A549 treated with ZK216348 at 1 μM for 4 hours (cell line): Measurements from ENCODE around the gene SYCE3. TPM values are rescaled to one million over a fixed set of nuclear protein-coding genes. Genes with fewer than 3 reads are reported as not detected.

ENCODE experiments used
- total RNA-seq: library from RNA; stranded (reverse); fragments of 200-300 nt; extraction: Qiagen RNA extraction; gene quantifications from 5 replicates; pipeline ENCODE4 v1.2.3, GENCODE V29; 2022; ENCODE audit warnings: low read depth

The SYCE3 gene
- not detected in 5 replicates for total RNA-seq

GRCh38 chr22:50562523-50563412 lies at the start of gene SYCE3:
SYCE3 (minus strand) TSS chr22:50562919; CDS start chr22:50556405, 6,514 bp downstream.

GRCh38 chr22:50600538-50600937 lies 37.8 kb upstream of the SYCE3 start, which contains the start of gene MAPK8IP2:
MAPK8IP2 (plus strand) TSS chr22:50600793; CDS start chr22:50600819, 26 bp downstream.

GRCh38 chr22:50582493-50583293 lies 20.0 kb upstream of the SYCE3 start, which contains the start of gene CHKB:
CHKB (minus strand) TSS chr22:50582849; CDS start chr22:50582781, 68 bp downstream.

GRCh38 chr22:50577987-50578775 lies 15.5 kb upstream of the SYCE3 start, which contains the start of gene CPT1B:
CPT1B (minus strand) TSS chr22:50578427; CDS start chr22:50577915, 512 bp downstream.

GRCh38 chr22:50545522-50546325 lies 17.0 kb downstream of the SYCE3 start, which contains the start of gene KLHDC7B:
KLHDC7B (plus strand) TSS chr22:50545899; CDS start chr22:50546244, 345 bp downstream.

GRCh38 chr22:50529897-50530579 lies 32.7 kb downstream of the SYCE3 start, which contains the start of gene TYMP:
TYMP (minus strand) TSS chr22:50530012; CDS start chr22:50529709, 303 bp downstream.

GRCh38 chr22:50525104-50525857 lies 37.4 kb downstream of the SYCE3 start, which contains the start of gene SCO2:
SCO2 (minus strand) TSS chr22:50525598; CDS start chr22:50524411, 1,187 bp downstream.

GRCh38 chr22:50507991-50508884 lies 54.5 kb downstream of the SYCE3 start, which contains the start of gene NCAPH2:
NCAPH2 (plus strand) TSS chr22:50508224; CDS start chr22:50508338, 114 bp downstream.

GRCh38 chr22:50507421-50507990 lies 55.2 kb downstream of the SYCE3 start, which contains the start of gene LMF2:
LMF2 (minus strand) TSS chr22:50507702; CDS start chr22:50507675, 27 bp downstream.

Other genes starting within 250 kb of the SYCE3 start
- 1.6 to 4.3 TPM (median 3.6 TPM) in 5 replicates for gene DENND6B, start 235.9 kb downstream of the SYCE3 start, total RNA-seq
- 8.2 to 15.9 TPM (median 12.4 TPM) in 5 replicates for gene PPP6R2, start 219.6 kb downstream of the SYCE3 start, total RNA-seq
- 9.8 to 29.9 TPM (median 27.6 TPM) in 5 replicates for gene SBF1, start 87.9 kb downstream of the SYCE3 start, total RNA-seq
- gene ADM2, start 81.4 kb downstream of the SYCE3 start, total RNA-seq, result 0.27 to 0.84 TPM (median 0.69 TPM) in 5 replicates
- gene MIOX, start 76.1 kb downstream of the SYCE3 start, total RNA-seq, result not detected in 5 replicates
- 21.8 to 55.9 TPM (median 46.5 TPM) in 5 replicates for gene LMF2, start 55.2 kb downstream of the SYCE3 start, total RNA-seq
- 28.3 to 43.0 TPM (median 36.3 TPM) in 5 replicates for gene NCAPH2, start 54.7 kb downstream of the SYCE3 start, total RNA-seq
- 1.1 to 7.5 TPM (median 6.2 TPM) in 5 replicates for gene SCO2, start 37.3 kb downstream of the SYCE3 start, total RNA-seq
- gene TYMP, start 32.9 kb downstream of the SYCE3 start, total RNA-seq, result 7.8 to 20.8 TPM (median 19.9 TPM) in 5 replicates
- 0.02 to 0.05 TPM in 2 of 5 replicates, not detected in the others for gene KLHDC7B, start 17.0 kb downstream of the SYCE3 start, total RNA-seq
- gene CPT1B, start 15.5 kb upstream of the SYCE3 start, total RNA-seq, result 7.2 to 18.9 TPM (median 15.5 TPM) in 5 replicates
- gene CHKB, start 19.9 kb upstream of the SYCE3 start, total RNA-seq, result 12.4 to 29.8 TPM (median 19.5 TPM) in 5 replicates
- gene MAPK8IP2, start 37.9 kb upstream of the SYCE3 start, total RNA-seq, result 1.9 to 4.8 TPM (median 4.1 TPM) in 5 replicates
- gene ARSA, start 65.2 kb upstream of the SYCE3 start, total RNA-seq, result 10.9 to 26.5 TPM (median 21.1 TPM) in 5 replicates
- 1.9 to 6.0 TPM (median 5.2 TPM) in 5 replicates for gene SHANK3, start 109.9 kb upstream of the SYCE3 start, total RNA-seq
- 0.19 to 0.54 TPM in 2 of 5 replicates, not detected in the others for gene ACR, start 175.3 kb upstream of the SYCE3 start, total RNA-seq
- gene RABL2B, start 220.7 kb upstream of the SYCE3 start, total RNA-seq, result 16.8 to 24.0 TPM (median 19.7 TPM) in 5 replicates